Gastroesophageal sphincter (tissue), 4 donors: ENCODE data around the gene GDPD3. TPM values are rescaled to one million over a fixed set of nuclear protein-coding genes. Genes with fewer than 3 reads are reported as not detected.

Experiments
- ATAC-seq: fragments of 150-250 bp; one replicate; pipeline ENCODE4 v1.9.1; 2016; ENCODE audit warnings: mild to moderate bottlenecking, moderate library complexity
- H3K27ac ChIP-seq, 4 donors: fragments of 200-600 bp; sonication (generic) in 3 of 4; 1 replicate in 3 of 4; 2 replicates in 1 of 4; pipeline ENCODE4 v1.5.1; 2016 to 2019
- H3K27me3 ChIP-seq: fragments of 200-600 bp; sonication (generic); one replicate; pipeline ENCODE4 v1.5.1; 2019
- H3K36me3 ChIP-seq, 2 donors: fragments of 200-600 bp; sonication (generic); one replicate each; pipeline ENCODE4 v1.5.1; 2019; ENCODE audit warnings: control low read depth in 1 of 2
- H3K4me1 ChIP-seq, 3 donors: fragments of 200-600 bp; sonication (generic); 1 replicate in 2 of 3; 2 replicates in 1 of 3; pipeline ENCODE4 v1.5.1; 2016 to 2019; ENCODE audit warnings: control low read depth in 2 of 3
- H3K4me3 ChIP-seq, 2 donors: fragments of 200-600 bp; sonication (generic); one replicate each; pipeline ENCODE4 v1.5.1; 2019; ENCODE audit warnings: mild to moderate bottlenecking in 1 of 2, moderate library complexity in 1 of 2
- H3K9me3 ChIP-seq, 3 donors: fragments of 200-600 bp; sonication (generic); one replicate each; pipeline ENCODE4 v1.5.1; 2017 to 2019; ENCODE audit warnings: control low read depth in 2 of 3
- CTCF ChIP-seq, 4 experiments: fragments of 200-600 bp in 2 of 4; fragments of 450-650 bp in 2 of 4; sonication (generic) in 1 of 4; IDR thresholded peaks; one replicate each; pipeline ENCODE4 v1.5.1; 2017 to 2019; ENCODE audit warnings: antibody characterized with exemption in 4 of 4, mild to moderate bottlenecking in 2 of 4, moderate library complexity in 2 of 4
- EP300 ChIP-seq: sonication (generic); formaldehyde crosslinking; IDR thresholded peaks from one replicate; pipeline ENCODE4 v1.6.1; 2017; ENCODE audit warnings: antibody characterized with exemption, mild to moderate bottlenecking
- POLR2A ChIP-seq, 2 donors: fragments of 450-650 bp; IDR thresholded peaks; one replicate each; pipeline ENCODE4 v1.6.1; 2017; ENCODE audit warnings: antibody characterized with exemption in 2 of 2, mild to moderate bottlenecking in 2 of 2, moderate library complexity in 1 of 2
- POLR2AphosphoS5 ChIP-seq: sonication (generic); formaldehyde crosslinking; IDR thresholded peaks from one replicate; pipeline ENCODE4 v1.6.1; 2017; ENCODE audit warnings: antibody characterized with exemption
- WGBS, 2 donors: methylation state at CpG; one replicate each; pipeline ENCODE4 v1.1.5; 2018; ENCODE audit warnings: low coverage in 1 of 2; 5-methylcytosine and 5-hydroxymethylcytosine counted together
- total RNA-seq, 4 donors: library from RNA; depleted of rRNA; stranded (reverse); fragments of >200 nt; gene quantifications; one replicate each; pipeline ENCODE4 v1.1.0, GENCODE V29; 2016

Gene GDPD3
- 1 to 10 TPM; 1.1 to 3.1 (median 1.9) TPM for total RNA-seq

- H3K4me1 ChIP-seq = peaks cover 0 to 14% (median 0%) of the 10 kb centered on the region in 3 donors
- peaks cover 0 to 97% of the 10 kb centered on the region in 2 donors for H3K36me3 ChIP-seq
- peak; percentile 40 for ATAC-seq
- TF ChIP-seq EP300 = no peak
- no peak for TF ChIP-seq CTCF (IDR thresholded peaks at IDR 0.05)
- no peak for TF ChIP-seq POLR2AphosphoS5
- 77% methylated on average over 4 of the region's 20 CpGs; no CpG with 5 or more reads in 1 of the 2 donors for WGBS, 2 donors
- no peaks in the 10 kb centered on the region for H3K9me3 ChIP-seq
- H3K27ac ChIP-seq = peak within 1 kb of the TSS in 1 of 4 donors; percentile 12
- H3K4me3 ChIP-seq = no peak within 1 kb of the TSS
- no peaks in the 10 kb centered on the region for H3K27me3 ChIP-seq
Observed at GRCh38 chr16:30113031-30113710, at the start of gene GDPD3. GDPD3 (minus strand) TSS chr16:30113537; CDS start chr16:30113478, 59 bp downstream.

GRCh38 chr16:30157214-30157613 lies 43.9 kb upstream of the GDPD3 start:
- whole genome bisulfite sequencing, 2 donors = 69% methylated on average over 1 of the region's 1 CpG; no CpG with 5 or more reads in 1 of the 2 donors
- ATAC-seq = no peak
- Histone ChIP-seq H3K27ac (no peak overlapping the region), H3K9me3 (no peaks in the 10 kb centered on the region), H3K36me3 (no peaks in the 10 kb centered on the region), H3K4me1 (no peaks in the 10 kb centered on the region), H3K27me3 (no peaks in the 10 kb centered on the region), H3K4me3 (no peak overlapping the region)
- TF ChIP-seq POLR2AphosphoS5 (no peak), POLR2A (IDR thresholded peaks at IDR 0.05) (no peak), CTCF (IDR thresholded peaks at IDR 0.05) (no peak), EP300 (no peak)

GRCh38 chr16:30155188-30155587 lies 41.9 kb upstream of the GDPD3 start:
- 92 to 100% methylated on average over 5 of the region's 5 CpGs for WGBS, 2 donors
- Histone ChIP-seq H3K36me3 (no peaks in the 10 kb centered on the region), H3K9me3 (no peaks in the 10 kb centered on the region), H3K27ac (no peak overlapping the region), H3K4me3 (no peak overlapping the region), H3K4me1 (no peaks in the 10 kb centered on the region), H3K27me3 (no peaks in the 10 kb centered on the region)
- TF ChIP-seq POLR2AphosphoS5 (no peak), POLR2A (IDR thresholded peaks at IDR 0.05) (no peak), CTCF (IDR thresholded peaks at IDR 0.05) (no peak), EP300 (no peak)
- ATAC-seq = no peak

GRCh38 chr16:30152517-30152916 lies 39.2 kb upstream of the GDPD3 start:
- no peak for ATAC-seq
- TF ChIP-seq POLR2AphosphoS5 = no peak
- TF ChIP-seq POLR2A (IDR thresholded peaks at IDR 0.05) = no peak
- TF ChIP-seq CTCF (IDR thresholded peaks at IDR 0.05) = no peak
- TF ChIP-seq EP300 = no peak
- no peak overlapping the region for H3K4me3 ChIP-seq
- H3K27me3 ChIP-seq = no peaks in the 10 kb centered on the region
- WGBS, 2 donors = 92 to 100% methylated on average over 5 to 7 of the region's 9 CpGs
- no peak overlapping the region for H3K27ac ChIP-seq
- no peaks in the 10 kb centered on the region for H3K36me3 ChIP-seq
- H3K4me1 ChIP-seq = no peaks in the 10 kb centered on the region
- H3K9me3 ChIP-seq = peaks cover 0 to 14% (median 0%) of the 10 kb centered on the region in 3 donors

- Histone ChIP-seq H3K9me3 (peaks cover 0 to 14% (median 0%) of the 10 kb centered on the region in 3 donors), H3K36me3 (no peaks in the 10 kb centered on the region), H3K27me3 (no peaks in the 10 kb centered on the region), H3K27ac (no peak overlapping the region), H3K4me1 (no peaks in the 10 kb centered on the region), H3K4me3 (no peak overlapping the region)
- no peak for ATAC-seq
- 81% methylated on average over 7 of the region's 7 CpGs; no CpG with 5 or more reads in 1 of the 2 donors for WGBS, 2 donors
- no peak for TF ChIP-seq POLR2AphosphoS5
- TF ChIP-seq EP300 = no peak
- no peak for TF ChIP-seq POLR2A (IDR thresholded peaks at IDR 0.05)
Observed at GRCh38 chr16:30151091-30151490, 37.8 kb upstream of the GDPD3 start.
